ENCODE data around the gene IL18.

DNA sequence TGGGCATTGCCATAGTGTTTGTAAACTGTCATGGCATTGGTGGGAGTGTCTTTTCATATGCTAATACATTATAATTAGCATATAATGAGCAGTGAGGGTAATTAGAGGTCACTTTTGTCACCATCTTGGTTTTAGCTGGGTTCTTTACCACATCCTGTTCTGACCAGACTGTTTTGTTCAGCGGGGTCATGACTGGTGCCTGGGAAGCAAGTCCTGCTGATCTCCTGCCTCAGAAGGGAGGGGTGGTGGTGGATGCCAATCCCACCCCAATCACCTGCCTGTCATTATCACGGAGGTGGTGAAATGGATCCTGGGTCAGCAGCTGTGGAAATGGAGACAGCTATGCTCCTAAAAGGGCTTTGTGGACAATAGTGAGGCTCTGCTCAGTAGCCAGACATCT, 31.2 kb downstream of the IL18 start:
- TF ChIP-seq EZH2 (IDR thresholded peaks at IDR 0.05; ENCODE audit: low read length): no peak
- TF ChIP-seq, protein P1, sequence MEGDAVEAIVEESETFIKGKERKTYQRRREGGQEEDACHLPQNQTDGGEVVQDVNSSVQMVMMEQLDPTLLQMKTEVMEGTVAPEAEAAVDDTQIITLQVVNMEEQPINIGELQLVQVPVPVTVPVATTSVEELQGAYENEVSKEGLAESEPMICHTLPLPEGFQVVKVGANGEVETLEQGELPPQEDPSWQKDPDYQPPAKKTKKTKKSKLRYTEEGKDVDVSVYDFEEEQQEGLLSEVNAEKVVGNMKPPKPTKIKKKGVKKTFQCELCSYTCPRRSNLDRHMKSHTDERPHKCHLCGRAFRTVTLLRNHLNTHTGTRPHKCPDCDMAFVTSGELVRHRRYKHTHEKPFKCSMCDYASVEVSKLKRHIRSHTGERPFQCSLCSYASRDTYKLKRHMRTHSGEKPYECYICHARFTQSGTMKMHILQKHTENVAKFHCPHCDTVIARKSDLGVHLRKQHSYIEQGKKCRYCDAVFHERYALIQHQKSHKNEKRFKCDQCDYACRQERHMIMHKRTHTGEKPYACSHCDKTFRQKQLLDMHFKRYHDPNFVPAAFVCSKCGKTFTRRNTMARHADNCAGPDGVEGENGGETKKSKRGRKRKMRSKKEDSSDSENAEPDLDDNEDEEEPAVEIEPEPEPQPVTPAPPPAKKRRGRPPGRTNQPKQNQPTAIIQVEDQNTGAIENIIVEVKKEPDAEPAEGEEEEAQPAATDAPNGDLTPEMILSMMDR (optimal IDR thresholded peaks at IDR 0.05 in 1 of 3, IDR thresholded peaks at IDR 0.05 in 1 of 3, conservative IDR thresholded peaks at IDR 0.05 in 1 of 3; ENCODE audit: extremely low read depth in 1 of 3, insufficient read depth in 2 of 3, low read length in 3 of 3): no peak
